Trophoblast cell (in vitro differentiated cells and primary cell): ENCODE results near the gene PCMTD2.

ENCODE experiments used
- DNase-seq, 2 donors: peaks; one replicate each; pipeline ENCODE4 v3.0.0-alpha.2; 2016
- H2AFZ ChIP-seq: 2 replicates; pipeline ENCODE4 v1.6.1; 2013; ENCODE audit warnings: low read length, moderate library complexity, mild to moderate bottlenecking; ENCODE audit not compliant: insufficient read depth, poor library complexity
- H2AK5ac ChIP-seq: 2 replicates; pipeline ENCODE4 v1.6.1; 2013; ENCODE audit warnings: mild to moderate bottlenecking, low read length
- H2BK120ac ChIP-seq: 2 replicates; pipeline ENCODE4 v1.6.1; 2013; ENCODE audit warnings: low read length, mild to moderate bottlenecking, moderate library complexity; ENCODE audit not compliant: insufficient read depth, poor library complexity
- H2BK12ac ChIP-seq: 2 replicates; pipeline ENCODE4 v1.6.1; 2013; ENCODE audit warnings: mild to moderate bottlenecking, low read length, moderate library complexity
- H2BK5ac ChIP-seq: 2 replicates; pipeline ENCODE4 v1.6.1; 2013; ENCODE audit warnings: low read length, low read depth, moderate library complexity, mild to moderate bottlenecking; ENCODE audit not compliant: poor library complexity
- H3K14ac ChIP-seq: 2 replicates; pipeline ENCODE4 v1.6.1; 2013; ENCODE audit warnings: mild to moderate bottlenecking, low read length
- H3K18ac ChIP-seq: 2 replicates; pipeline ENCODE4 v1.6.1; 2013; ENCODE audit warnings: mild to moderate bottlenecking, low read length
- H3K23ac ChIP-seq: 2 replicates; pipeline ENCODE4 v1.6.1; 2013; ENCODE audit warnings: low read length
- H3K27ac ChIP-seq: 2 replicates; pipeline ENCODE4 v1.5.1; 2013; ENCODE audit warnings: low read depth, mild to moderate bottlenecking, inconsistent platforms, low read length, moderate library complexity
- H3K27me3 ChIP-seq: 2 replicates; pipeline ENCODE4 v1.6.1; 2013; ENCODE audit warnings: inconsistent platforms, mild to moderate bottlenecking, low read length, moderate library complexity; ENCODE audit not compliant: insufficient read depth
- H3K36me3 ChIP-seq, 2 experiments: 1 replicate in 1 of 2; 2 replicates in 1 of 2; pipeline ENCODE4 v1.6.1; 2013; ENCODE audit warnings: low read length in 2 of 2, mild to moderate bottlenecking in 2 of 2, moderate library complexity in 1 of 2; ENCODE audit not compliant: insufficient read depth in 2 of 2, control insufficient read depth in 1 of 2
- H3K4ac ChIP-seq: 2 replicates; pipeline ENCODE4 v1.6.1; 2013; ENCODE audit warnings: low read depth, mild to moderate bottlenecking, low read length, moderate library complexity
- H3K4me1 ChIP-seq, 2 experiments: 1 replicate in 1 of 2; 2 replicates in 1 of 2; pipeline ENCODE4 v1.6.1; 2013; ENCODE audit warnings: low read length in 2 of 2, mild to moderate bottlenecking in 2 of 2, moderate library complexity in 1 of 2; ENCODE audit not compliant: insufficient read depth in 2 of 2, control insufficient read depth in 1 of 2
- H3K4me2 ChIP-seq: 2 replicates; pipeline ENCODE4 v1.6.1; 2013; ENCODE audit warnings: inconsistent platforms, mild to moderate bottlenecking, low read length, moderate library complexity
- H3K4me3 ChIP-seq: 2 replicates; pipeline ENCODE4 v1.5.1; 2013; ENCODE audit warnings: mild to moderate bottlenecking, low read depth, low read length, inconsistent platforms
- H3K79me1 ChIP-seq: one replicate; pipeline ENCODE4 v1.6.1; 2013; ENCODE audit warnings: low read length
- H3K79me2 ChIP-seq: 2 replicates; pipeline ENCODE4 v1.6.1; 2013; ENCODE audit warnings: low read length, mild to moderate bottlenecking; ENCODE audit not compliant: control insufficient read depth, insufficient read depth, poor library complexity
- H3K9ac ChIP-seq: 2 replicates; pipeline ENCODE4 v1.6.1; 2013; ENCODE audit warnings: mild to moderate bottlenecking, low read length
- H3K9me3 ChIP-seq: 2 replicates; pipeline ENCODE4 v1.6.1; 2013; ENCODE audit warnings: low read depth, mild to moderate bottlenecking, control low read depth, inconsistent platforms, low read length; ENCODE audit not compliant: insufficient read depth
- H4K12ac ChIP-seq: 2 replicates; pipeline ENCODE4 v1.6.1; 2013; ENCODE audit warnings: low read depth, mild to moderate bottlenecking, low read length, moderate library complexity
- H4K8ac ChIP-seq: 2 replicates; pipeline ENCODE4 v1.6.1; 2013; ENCODE audit warnings: low read depth, mild to moderate bottlenecking, low read length, moderate library complexity
- H4K91ac ChIP-seq: one replicate; pipeline ENCODE4 v1.6.1; 2013; ENCODE audit warnings: low read depth, mild to moderate bottlenecking, low read length, moderate library complexity
- WGBS: extraction: QIAGEN DNeasy Blood & Tissue Kit; methylation state at CpG from one replicate; pipeline ENCODE4 v1.1.7; 2013; ENCODE audit warnings: missing lambda C conversion rate; ENCODE audit not compliant: insufficient read length, insufficient coverage; ENCODE audit errors: extremely low coverage; 5-methylcytosine and 5-hydroxymethylcytosine counted together

Gene PCMTD2

GRCh38 chr20:64225171-64225595, 30.4 kb upstream of the PCMTD2 start:
- H3K4me3 ChIP-seq = peak overlapping the region; percentile 36
- no peak overlapping the region for H4K91ac ChIP-seq
- H3K9ac ChIP-seq = no peak overlapping the region
- no peak overlapping the region for H4K8ac ChIP-seq
- no peak overlapping the region for H2AK5ac ChIP-seq
- no peak overlapping the region for H2BK12ac ChIP-seq
- no peak overlapping the region for H4K12ac ChIP-seq
- no peaks in the 10 kb centered on the region for H3K27me3 ChIP-seq
- H3K27ac ChIP-seq = no peak overlapping the region
- H2BK120ac ChIP-seq = no peak overlapping the region
- DNase-seq = no peak
- no CpG with 5 or more reads among the region's 14 CpGs for WGBS
- no peak overlapping the region for H3K14ac ChIP-seq
- H3K4me2 ChIP-seq = no peak overlapping the region
- no peak overlapping the region for H2AFZ ChIP-seq
- no peak overlapping the region for H3K23ac ChIP-seq
- H3K79me1 ChIP-seq = no peaks in the 10 kb centered on the region
- no peaks in the 10 kb centered on the region for H3K36me3 ChIP-seq
- H3K4me1 ChIP-seq = peaks cover 0 to 4% of the 10 kb centered on the region in 2 experiments
- no peak overlapping the region for H3K18ac ChIP-seq
- H2BK5ac ChIP-seq = no peak overlapping the region
- no peak overlapping the region for H3K4ac ChIP-seq
- no peaks in the 10 kb centered on the region for H3K79me2 ChIP-seq
- peaks cover 5% of the 10 kb centered on the region for H3K9me3 ChIP-seq

GRCh38 chr20:64225828-64226598, 29.5 kb upstream of the PCMTD2 start:
- no peaks in the 10 kb centered on the region for H3K79me1 ChIP-seq
- H3K4ac ChIP-seq = no peak overlapping the region
- no peak overlapping the region for H3K9ac ChIP-seq
- H2AK5ac ChIP-seq = no peak overlapping the region
- no peak overlapping the region for H2BK5ac ChIP-seq
- H3K23ac ChIP-seq = no peak overlapping the region
- no peak overlapping the region for H3K18ac ChIP-seq
- no peak for DNase-seq
- H3K4me2 ChIP-seq = no peak overlapping the region
- no peak overlapping the region for H3K27ac ChIP-seq
- H2BK120ac ChIP-seq = no peak overlapping the region
- H3K4me1 ChIP-seq = peaks cover 0 to 4% of the 10 kb centered on the region in 2 experiments
- H3K4me3 ChIP-seq = no peak overlapping the region
- no peaks in the 10 kb centered on the region for H3K27me3 ChIP-seq
- no peak overlapping the region for H4K91ac ChIP-seq
- peaks cover 5% of the 10 kb centered on the region for H3K9me3 ChIP-seq
- no peak overlapping the region for H2BK12ac ChIP-seq
- no peaks in the 10 kb centered on the region for H3K36me3 ChIP-seq
- no peak overlapping the region for H4K12ac ChIP-seq
- no peaks in the 10 kb centered on the region for H3K79me2 ChIP-seq
- no peak overlapping the region for H3K14ac ChIP-seq
- no peak overlapping the region for H4K8ac ChIP-seq
- no CpG with 5 or more reads among the region's 14 CpGs for WGBS
- no peak overlapping the region for H2AFZ ChIP-seq

GRCh38 chr20:64226686-64227580, 28.6 kb upstream of the PCMTD2 start:
- no peak overlapping the region for H2BK120ac ChIP-seq
- no peak overlapping the region for H4K12ac ChIP-seq
- H3K27me3 ChIP-seq = no peaks in the 10 kb centered on the region
- no peak overlapping the region for H3K14ac ChIP-seq
- H2AFZ ChIP-seq = no peak overlapping the region
- no peak overlapping the region for H3K18ac ChIP-seq
- H3K4me3 ChIP-seq = no peak overlapping the region
- no peaks in the 10 kb centered on the region for H3K36me3 ChIP-seq
- no peak overlapping the region for H3K4me2 ChIP-seq
- H2BK5ac ChIP-seq = no peak overlapping the region
- H4K91ac ChIP-seq = no peak overlapping the region
- H3K79me1 ChIP-seq = no peaks in the 10 kb centered on the region
- H3K9ac ChIP-seq = no peak overlapping the region
- DNase-seq = no peak
- no peak overlapping the region for H3K4ac ChIP-seq
- no peak overlapping the region for H3K27ac ChIP-seq
- no peaks in the 10 kb centered on the region for H3K79me2 ChIP-seq
- H3K4me1 ChIP-seq = peaks cover 0 to 4% of the 10 kb centered on the region in 2 experiments
- H2AK5ac ChIP-seq = no peak overlapping the region
- H4K8ac ChIP-seq = no peak overlapping the region
- peaks cover 5% of the 10 kb centered on the region for H3K9me3 ChIP-seq
- no peak overlapping the region for H3K23ac ChIP-seq
- WGBS = no CpG with 5 or more reads among the region's 25 CpGs
- no peak overlapping the region for H2BK12ac ChIP-seq

GRCh38 chr20:64228086-64228653, 27.4 kb upstream of the PCMTD2 start:
- Histone ChIP-seq H2AK5ac (no peak overlapping the region), H3K23ac (no peak overlapping the region), H3K4me1 (peaks cover 0 to 4% of the 10 kb centered on the region in 2 experiments), H3K18ac (no peak overlapping the region), H3K79me1 (no peaks in the 10 kb centered on the region), H3K79me2 (no peaks in the 10 kb centered on the region), H3K27me3 (no peaks in the 10 kb centered on the region), H4K91ac (no peak overlapping the region), H3K36me3 (no peaks in the 10 kb centered on the region), H3K27ac (no peak overlapping the region), H2AFZ (no peak overlapping the region), H3K14ac (no peak overlapping the region), H4K8ac (no peak overlapping the region), H3K4ac (no peak overlapping the region), H3K9ac (no peak overlapping the region), H2BK12ac (no peak overlapping the region), H3K4me2 (no peak overlapping the region), H2BK5ac (no peak overlapping the region), H2BK120ac (no peak overlapping the region), H3K4me3 (no peak overlapping the region), H4K12ac (no peak overlapping the region), H3K9me3 (peaks cover 5% of the 10 kb centered on the region)
- WGBS = no CpG with 5 or more reads among the region's 8 CpGs
- no peak for DNase-seq
